IMR-90 (cell line): Measurements from ENCODE around the gene NCK1. TPM values are rescaled to one million over a fixed set of nuclear protein-coding genes. Genes with fewer than 3 reads are reported as not detected.
"Not testable (repeated sequence)": the region's sequence is repeated elsewhere in the genome, so short reads cannot be mapped to it uniquely, and the experiment has no call there.

Source experiments
- ATAC-seq: fragments of 200-7000 bp; cut with Tn5 transposase; 2 replicates; pipeline ENCODE4 v1.9.1; 2020; ENCODE audit warnings: low read depth, mild to moderate bottlenecking, moderate library complexity
- BruUV-seq: library from RNA; stranded (reverse); fragments of 400-500 nt; replicated peaks from 2 replicates; lab custom pipeline; 2021; lab: Mats Ljungman, UMichigan
- CTCF ChIA-PET: fragments of 300-600 bp; formaldehyde crosslinking; extraction: SDS; loops from one replicate; lab custom pipeline; 2021; ENCODE audit warnings: antibody characterized with exemption; lab: Yijun Ruan, JAX
- POLR2A ChIA-PET: fragments of 300-600 bp; sonication (Branson Sonifier 250); formaldehyde crosslinking; loops from one replicate; lab custom pipeline; 2022; ENCODE audit warnings: antibody characterized with exemption; ENCODE audit not compliant: unreplicated experiment; lab: Charles Lee
- DNase-seq: peaks from one replicate; pipeline ENCODE4 v3.0.0; 2013
- H2AFZ ChIP-seq: replicated peaks from 2 replicates; pipeline ENCODE3; 2013; ENCODE audit warnings: low read length, mild to moderate bottlenecking; ENCODE audit not compliant: poor library complexity
- H2AK5ac ChIP-seq: 2 replicates; pipeline ENCODE4 v1.6.1; 2013; ENCODE audit warnings: low read depth, low read length, inconsistent platforms
- H2AK9ac ChIP-seq: replicated peaks from 2 replicates; pipeline ENCODE3; 2013; ENCODE audit warnings: mild to moderate bottlenecking, low read depth, low read length, moderate library complexity; ENCODE audit not compliant: poor library complexity
- H2BK120ac ChIP-seq: 2 replicates; pipeline ENCODE4 v1.6.1; 2013; ENCODE audit warnings: low read depth, low read length, inconsistent platforms
- H2BK15ac ChIP-seq: 3 replicates; pipeline ENCODE4 v1.6.1; 2013; ENCODE audit warnings: low read depth, low read length, inconsistent platforms
- H2BK20ac ChIP-seq: 2 replicates; pipeline ENCODE4 v1.6.1; 2013; ENCODE audit warnings: low read depth, mild to moderate bottlenecking, inconsistent platforms, low read length, moderate library complexity
- H2BK5ac ChIP-seq: 2 replicates; pipeline ENCODE4 v1.6.1; 2013; ENCODE audit warnings: mild to moderate bottlenecking, low read depth, low read length, inconsistent platforms; ENCODE audit not compliant: poor library complexity, severe bottlenecking
- H3K14ac ChIP-seq: replicated peaks from 2 replicates; pipeline ENCODE4 v1.6.1; 2013; ENCODE audit warnings: low read depth, low read length, inconsistent platforms
- H3K18ac ChIP-seq: 2 replicates; pipeline ENCODE4 v1.6.1; 2013; ENCODE audit warnings: low read depth, low read length, control low read depth
- H3K23ac ChIP-seq: 2 replicates; pipeline ENCODE4 v1.6.1; 2013; ENCODE audit warnings: low read depth, low read length, inconsistent platforms
- H3K27ac ChIP-seq: 2 replicates; pipeline ENCODE4 v1.5.1; 2013; ENCODE audit warnings: mild to moderate bottlenecking, control low read depth, low read length; ENCODE audit not compliant: insufficient read depth
- H3K27me3 ChIP-seq: 2 replicates; pipeline ENCODE4 v1.6.1; 2013; ENCODE audit warnings: low read length; ENCODE audit not compliant: control insufficient read depth, insufficient read depth
- H3K36me3 ChIP-seq: 2 replicates; pipeline ENCODE4 v1.6.1; 2013; ENCODE audit warnings: low read length, mixed read lengths; ENCODE audit not compliant: control insufficient read depth, insufficient read depth
- H3K4ac ChIP-seq: 2 replicates; pipeline ENCODE4 v1.6.1; 2013; ENCODE audit warnings: low read depth, low read length, inconsistent platforms
- H3K4me1 ChIP-seq: 2 replicates; pipeline ENCODE4 v1.6.1; 2013; ENCODE audit warnings: low read length, mixed read lengths; ENCODE audit not compliant: control insufficient read depth, insufficient read depth
- H3K4me2 ChIP-seq: 2 replicates; pipeline ENCODE4 v1.6.1; 2013; ENCODE audit warnings: low read depth, mild to moderate bottlenecking, control low read depth, low read length, moderate library complexity
- H3K4me3 ChIP-seq: 2 replicates; pipeline ENCODE4 v1.5.1; 2013; ENCODE audit warnings: low read depth, mild to moderate bottlenecking, control low read depth, low read length, moderate library complexity; ENCODE audit not compliant: insufficient read depth
- H3K56ac ChIP-seq: 2 replicates; pipeline ENCODE4 v1.6.1; 2013; ENCODE audit warnings: low read length, inconsistent platforms; ENCODE audit not compliant: insufficient read depth; ENCODE audit errors: extremely low read depth
- H3K79me1 ChIP-seq, 2 experiments: 2 replicates each; pipeline ENCODE4 v1.6.1; 2013; ENCODE audit warnings: low read length in 2 of 2, inconsistent platforms in 1 of 2, low read depth in 1 of 2
- H3K9ac ChIP-seq: 2 replicates; pipeline ENCODE4 v1.6.1; 2013; ENCODE audit warnings: low read depth, low read length, control low read depth
- H3K9me1 ChIP-seq: 2 replicates; pipeline ENCODE4 v1.6.1; 2013; ENCODE audit warnings: low read length, inconsistent platforms; ENCODE audit not compliant: insufficient read depth
- H3K9me3 ChIP-seq: 2 replicates; pipeline ENCODE4 v1.6.1; 2013; ENCODE audit warnings: low read length; ENCODE audit not compliant: control insufficient read depth, insufficient read depth
- H4K20me1 ChIP-seq: 2 replicates; pipeline ENCODE4 v1.6.1; 2013; ENCODE audit warnings: low read length, inconsistent platforms; ENCODE audit not compliant: insufficient read depth
- H4K5ac ChIP-seq: 2 replicates; pipeline ENCODE4 v1.6.1; 2013; ENCODE audit warnings: mild to moderate bottlenecking, low read depth, low read length, control low read depth
- H4K8ac ChIP-seq, 2 experiments: 2 replicates each; pipeline ENCODE4 v1.6.1; 2013; ENCODE audit warnings: low read depth in 2 of 2, low read length in 2 of 2, control low read depth in 1 of 2, inconsistent platforms in 1 of 2
- H4K91ac ChIP-seq: 2 replicates; pipeline ENCODE4 v1.6.1; 2013; ENCODE audit warnings: low read depth, low read length, inconsistent platforms; ENCODE audit not compliant: insufficient read depth
- WGBS, 2 experiments: methylation state at CpG; one replicate each; pipeline versions ENCODE4 v1.1.5 to v1.1.7; 2013; ENCODE audit warnings: missing lambda C conversion rate in 2 of 2; ENCODE audit not compliant: insufficient read length in 1 of 2; ENCODE audit errors: extremely low coverage in 2 of 2; 5-methylcytosine and 5-hydroxymethylcytosine counted together
- dilution Hi-C: fragments of 300-500 bp; cut with HindIII; formaldehyde crosslinking; loops from one replicate; pipeline ENCODE4 v1.14.3; 2018; ENCODE audit warnings: low sequenced_read_pairs; ENCODE audit not compliant: unreplicated experiment
- in situ Hi-C: fragments of 300-500 bp; cut with MboI; formaldehyde crosslinking; loops from 3 replicates; pipeline ENCODE4 v1.14.3; 2019; ENCODE audit warnings: low sequenced_read_pairs, inconsistent platforms, mixed read lengths
- intact Hi-C: fragments of 100-400 bp; cut with micrococcal nuclease; formaldehyde crosslinking; loops from 2 replicates; pipeline ENCODE4 v1.10.0; 2022
- polyA plus RNA-seq, 3 experiments: library from polyadenylated mRNA; depleted of rRNA; stranded (reverse); fragments of >200 nt; gene quantifications; 2 replicates each; pipeline ENCODE4 v1.2.3, GENCODE V29; 2012; ENCODE audit warnings: low replicate concordance in 1 of 3
- total RNA-seq: library from RNA; depleted of rRNA; stranded (reverse); fragments of >200 nt; gene quantifications from 2 replicates; pipeline ENCODE4 v1.2.3, GENCODE V29; 2012

The NCK1 gene
- total and polyA plus RNA-seq, 2 of the 4 experiments (the other 2 are of a cell fraction) = 23.7 to 24.3 TPM

- H3K4me2 ChIP-seq, H3K4me3 ChIP-seq, ATAC-seq, H2AFZ ChIP-seq, H3K36me3 ChIP-seq, H3K9ac ChIP-seq, H2BK15ac ChIP-seq, H4K8ac ChIP-seq, POLR2A ChIA-PET, H4K5ac ChIP-seq, H2BK120ac ChIP-seq, H3K9me1 ChIP-seq, in situ Hi-C loops, H3K4me1 ChIP-seq, H4K91ac ChIP-seq, H2AK5ac ChIP-seq, H3K4ac ChIP-seq, H3K18ac ChIP-seq, H3K27me3 ChIP-seq, H3K23ac ChIP-seq, H2BK20ac ChIP-seq, H3K27ac ChIP-seq, DNase-seq, H3K14ac ChIP-seq, BruUV-seq, H3K56ac ChIP-seq, intact Hi-C loops, H2BK5ac ChIP-seq, H2AK9ac ChIP-seq, CTCF ChIA-PET, dilution Hi-C loops: not testable (repeated sequence)
- no CpG with 5 or more reads among the region's 1 CpG for WGBS, 2 experiments
- H3K9me3 ChIP-seq = peaks cover 12% of the 10 kb centered on the region
- H3K79me1 ChIP-seq = peaks cover 11 to 46% of the 10 kb centered on the region in 2 experiments
- peaks cover 18% of the 10 kb centered on the region; the same call in 1 of the 2 replicates for H4K20me1 ChIP-seq
Measured at GRCh38 chr3:136900694-136901093, 38.7 kb downstream of the NCK1 start.
